ENCODE data around the gene NIF3L1.

The NIF3L1 gene

DNA sequence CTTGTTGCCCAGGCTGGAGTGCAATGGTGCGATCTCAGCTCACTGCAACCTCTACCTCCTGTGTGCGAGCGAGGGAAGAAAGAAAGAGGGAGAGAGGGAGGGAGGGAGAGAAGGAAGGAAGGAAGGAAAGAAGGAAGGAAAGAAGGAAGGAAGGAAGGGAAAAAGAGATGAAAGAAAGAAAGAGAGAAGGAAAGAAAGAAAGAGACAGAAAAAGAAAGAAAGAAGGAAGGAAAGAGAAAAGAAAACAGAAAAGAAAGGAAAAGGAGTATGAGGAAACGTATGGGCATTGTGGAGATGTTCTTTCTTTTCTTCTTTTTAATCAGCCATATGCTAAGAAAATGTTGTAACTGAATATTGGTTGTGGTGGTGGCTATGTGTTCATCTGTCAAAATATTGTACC lies 41.2 kb upstream of the NIF3L1 start:
- TF ChIP-seq CTCF (IDR thresholded peaks at IDR 0.05; ENCODE audit: extremely low read depth, missing control alignments) = no peak
- DNase-seq (ENCODE audit: low spot score) = no peak

DNA sequence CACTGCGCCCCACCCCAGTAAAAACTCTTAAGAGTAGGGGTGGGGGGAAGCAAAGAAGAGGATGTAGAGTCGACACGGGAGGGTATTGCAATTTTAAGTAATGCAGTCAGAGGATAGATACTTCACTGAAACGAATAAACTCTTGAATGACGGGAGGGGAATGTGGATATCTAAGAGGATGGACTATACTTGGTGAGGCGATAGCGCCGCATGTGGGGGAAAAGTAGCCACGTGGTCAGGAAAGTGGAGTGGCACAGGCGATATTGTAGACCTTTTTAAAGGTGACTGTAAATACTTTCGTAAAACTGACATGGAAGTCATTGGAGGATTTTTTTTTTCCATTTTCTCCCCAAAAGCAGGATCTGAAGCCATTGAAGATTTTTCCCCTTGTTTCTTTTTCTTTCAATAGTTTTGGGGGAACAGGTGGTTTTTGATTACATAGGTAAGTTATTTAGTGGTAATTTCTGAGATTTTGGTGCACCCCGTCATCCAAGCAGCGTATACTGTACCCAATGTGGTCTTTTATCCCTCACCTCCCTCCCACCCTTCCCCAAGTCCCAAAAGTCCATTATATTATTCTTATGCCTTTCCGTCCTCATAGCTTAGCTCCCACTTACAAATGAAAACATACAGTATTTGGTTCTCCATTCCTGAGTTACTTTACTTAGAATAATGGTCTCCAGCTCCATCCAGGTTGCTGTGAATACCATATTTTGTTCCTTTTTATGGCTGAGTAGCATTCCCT lies 38.5 kb upstream of the NIF3L1 start:
- no peak for TF ChIP-seq CTCF (IDR thresholded peaks at IDR 0.05; ENCODE audit: extremely low read depth, missing control alignments)
- DNase-seq (ENCODE audit: low spot score) = no peak

- no peak for DNase-seq (ENCODE audit: low spot score)
- no peak for TF ChIP-seq CTCF (IDR thresholded peaks at IDR 0.05; ENCODE audit: extremely low read depth, missing control alignments)
Measured at GRCh38 chr2:200851398-200852248, 37.5 kb upstream of the NIF3L1 start.

DNA sequence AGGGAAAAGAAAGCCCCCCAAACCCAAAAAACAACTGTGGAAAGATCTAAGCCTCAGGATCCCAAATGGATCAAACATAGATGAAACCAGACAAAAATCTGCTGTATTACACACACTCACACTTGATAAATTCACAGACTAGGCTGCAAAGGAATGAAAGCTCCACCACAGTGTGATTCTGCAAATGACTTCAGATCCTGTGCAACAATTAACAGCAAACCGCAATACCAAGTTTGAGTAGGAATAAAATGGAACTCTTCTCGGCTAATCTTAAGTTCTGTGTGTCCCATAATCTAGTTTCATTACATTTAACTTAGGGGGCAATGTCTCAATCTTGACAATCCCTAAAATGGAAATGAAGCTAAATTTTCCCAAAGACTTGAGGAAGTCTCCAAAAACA lies 36.6 kb upstream of the NIF3L1 start:
- TF ChIP-seq CTCF (IDR thresholded peaks at IDR 0.05; ENCODE audit: extremely low read depth, missing control alignments) = no peak
- no peak for DNase-seq (ENCODE audit: low spot score)

GRCh38 chr2:200856806-200857205 lies 32.4 kb upstream of the NIF3L1 start:
- no peak for TF ChIP-seq CTCF (IDR thresholded peaks at IDR 0.05; ENCODE audit: extremely low read depth, missing control alignments)

GRCh38 chr2:200860092-200860795 lies 28.9 kb upstream of the NIF3L1 start:
- DNase-seq (ENCODE audit: low spot score) = no peak
- TF ChIP-seq CTCF (IDR thresholded peaks at IDR 0.05; ENCODE audit: extremely low read depth, missing control alignments) = no peak

More at GRCh38 chr2:200856806-200857205, 32.4 kb upstream of the NIF3L1 start:
- DNase-seq (ENCODE audit: low spot score) = no peak

Measured in GM20000 (cell line).